Measurements from ENCODE around the gene PSMD1. TPM values are rescaled to one million over a fixed set of nuclear protein-coding genes. Genes with fewer than 3 reads are reported as not detected.
A peak's percentile ranks its signal among the peaks of the same experiment; 100 is the strongest.

Gene PSMD1
- total RNA-seq, 1 donor from 2014 or later, result 103 TPM

- no peak for DNase-seq (ENCODE audit: low read depth in 2 of 2)
These were observed 22.3 kb upstream of the PSMD1 start for GRCh38 chr2:231034291-231034882.

GRCh38 chr2:231036131-231036530, 20.5 kb upstream of the PSMD1 start:
- DNase-seq (ENCODE audit: low read depth in 2 of 2), result no peak

GRCh38 chr2:231036578-231037106, 20.0 kb upstream of the PSMD1 start:
- DNase-seq (ENCODE audit: low read depth in 2 of 2), result no peak

- DNase-seq (ENCODE audit: low read depth in 2 of 2), result peak in 1 of 2 donors; percentile 15
These were observed 19.4 kb upstream of the PSMD1 start, which contains the start of gene C2orf72 for GRCh38 chr2:231037202-231037730. Gene C2orf72 (plus strand): TSS chr2:231037523. CDS start chr2:231037566, 43 bp downstream.

- DNase-seq (ENCODE audit: low read depth in 2 of 2), result peak; percentile 10 to 27
These were observed 18.8 kb upstream of the PSMD1 start for GRCh38 chr2:231037731-231038482.

- DNase-seq (ENCODE audit: low read depth in 2 of 2), result no peak
These were observed 18.0 kb upstream of the PSMD1 start for GRCh38 chr2:231038483-231039293.

GRCh38 chr2:231039294-231039664, 17.4 kb upstream of the PSMD1 start:
- no peak for DNase-seq (ENCODE audit: low read depth in 2 of 2)

- no peak for DNase-seq (ENCODE audit: low read depth in 2 of 2)
These were observed 16.8 kb upstream of the PSMD1 start for GRCh38 chr2:231039821-231040364.

- peak in 1 of 2 donors; percentile 27 for DNase-seq (ENCODE audit: low read depth in 2 of 2)
These were observed 15.5 kb upstream of the PSMD1 start for GRCh38 chr2:231041061-231041689.

- no peak for DNase-seq (ENCODE audit: low read depth in 2 of 2)
These were observed 12.9 kb upstream of the PSMD1 start for GRCh38 chr2:231043796-231044195.

GRCh38 chr2:231046916-231047273, 9.8 kb upstream of the PSMD1 start:
- no peak for DNase-seq (ENCODE audit: low read depth in 2 of 2)

GRCh38 chr2:231047274-231047922, 9.3 kb upstream of the PSMD1 start:
- DNase-seq (ENCODE audit: low read depth in 2 of 2), result no peak

- no peak for DNase-seq (ENCODE audit: low read depth in 2 of 2)
These were observed 8.4 kb upstream of the PSMD1 start for GRCh38 chr2:231047923-231048915.

- DNase-seq (ENCODE audit: low read depth in 2 of 2), result no peak
These were observed 7.2 kb upstream of the PSMD1 start for GRCh38 chr2:231049286-231050017.

GRCh38 chr2:231050018-231050901, 6.4 kb upstream of the PSMD1 start:
- DNase-seq (ENCODE audit: low read depth in 2 of 2), result no peak

- no peak for DNase-seq (ENCODE audit: low read depth in 2 of 2)
These were observed 5.6 kb upstream of the PSMD1 start for GRCh38 chr2:231051116-231051515.

All from lung microvascular endothelial cell (primary cell).